Suprapubic skin (tissue), 4 donors: Measurements from ENCODE around the gene CRB2. TPM values are rescaled to one million over a fixed set of nuclear protein-coding genes. Genes with fewer than 3 reads are reported as not detected.

Experiments
- DNase-seq, 2 donors: peaks; one replicate each; pipeline ENCODE4 v3.0.0-alpha.2; 2019; ENCODE audit warnings: low spot score in 2 of 2
- H3K27ac ChIP-seq: fragments of 200-600 bp; sonication (generic); one replicate; pipeline ENCODE4 v1.5.1; 2019
- H3K27me3 ChIP-seq: fragments of 200-600 bp; sonication (generic); one replicate; pipeline ENCODE4 v1.5.1; 2019
- H3K36me3 ChIP-seq: fragments of 200-600 bp; sonication (generic); one replicate; pipeline ENCODE4 v1.5.1; 2019
- H3K4me1 ChIP-seq: fragments of 200-600 bp; sonication (generic); one replicate; pipeline ENCODE4 v1.5.1; 2019
- H3K4me3 ChIP-seq: fragments of 200-600 bp; sonication (generic); one replicate; pipeline ENCODE4 v1.5.1; 2019; ENCODE audit warnings: mild to moderate bottlenecking
- H3K9me3 ChIP-seq: fragments of 200-600 bp; sonication (generic); one replicate; pipeline ENCODE4 v1.5.1; 2019
- EP300 ChIP-seq: sonication (generic); formaldehyde crosslinking; IDR thresholded peaks from one replicate; pipeline ENCODE4 v1.6.1; 2017; ENCODE audit warnings: antibody characterized with exemption
- POLR2A ChIP-seq, 2 donors: fragments of 450-650 bp; IDR thresholded peaks; one replicate each; pipeline ENCODE4 v1.6.1; 2017; ENCODE audit warnings: antibody characterized with exemption in 2 of 2, mild to moderate bottlenecking in 2 of 2, moderate library complexity in 2 of 2
- POLR2AphosphoS5 ChIP-seq, 3 donors: sonication (generic); formaldehyde crosslinking; IDR thresholded peaks; one replicate each; pipeline ENCODE4 v1.6.1; 2017; ENCODE audit warnings: antibody characterized with exemption in 3 of 3
- WGBS: methylation state at CpG from one replicate; pipeline ENCODE4 v1.1.5; 2018; 5-methylcytosine and 5-hydroxymethylcytosine counted together
- total RNA-seq, 4 donors: library from RNA; depleted of rRNA; stranded (reverse); fragments of >200 nt; gene quantifications; one replicate each; pipeline ENCODE4 v1.1.0, GENCODE V29; 2016
- TF ChIP-seq, protein P1 (sequence below), 2 donors: fragments of 200-600 bp in 1 of 2; fragments of 450-650 bp in 1 of 2; sonication (generic) in 1 of 2; IDR thresholded peaks; one replicate each; pipeline ENCODE4 v1.5.1; 2016 to 2019; ENCODE audit warnings: antibody characterized with exemption in 2 of 2, mild to moderate bottlenecking in 1 of 2, moderate library complexity in 1 of 2

Gene CRB2
- total RNA-seq, 4 donors from 2014 or later, result not detected

DNA sequence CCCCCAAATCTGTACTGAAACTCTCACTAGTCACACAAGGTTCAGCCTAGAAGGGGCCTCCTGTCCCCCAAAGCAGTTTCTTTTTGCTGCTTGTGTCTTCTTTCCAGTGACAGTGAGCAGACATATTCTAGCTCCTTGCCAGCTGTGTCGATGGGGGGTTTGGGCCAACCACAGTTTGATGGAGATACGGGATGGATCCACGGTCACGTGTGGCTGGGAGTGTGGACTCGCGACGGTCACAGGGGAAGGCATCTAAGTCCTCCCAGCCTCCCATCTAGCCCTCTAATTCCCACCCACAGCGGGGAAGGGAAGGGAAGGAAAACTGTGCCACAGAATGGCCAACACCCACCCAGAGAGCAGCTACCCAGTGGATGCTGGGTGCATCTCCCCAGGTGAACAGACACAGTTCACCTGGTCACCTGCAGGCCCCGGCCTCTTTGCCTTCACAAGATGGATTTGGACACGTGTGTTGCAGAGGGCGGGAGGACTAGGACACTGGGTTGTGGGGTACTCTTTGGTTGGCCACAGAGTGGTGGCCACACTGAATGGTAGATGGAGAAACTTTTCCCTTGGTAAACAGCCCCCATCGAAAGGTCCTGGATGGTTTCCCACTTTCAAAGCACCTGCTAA, 54.4 kb downstream of the CRB2 start:
- H3K9me3 ChIP-seq, result no peaks in the 10 kb centered on the region
- no peak overlapping the region for H3K27ac ChIP-seq
- H3K36me3 ChIP-seq, result no peaks in the 10 kb centered on the region
- peaks cover 3% of the 10 kb centered on the region for H3K4me1 ChIP-seq
- no peaks in the 10 kb centered on the region for H3K27me3 ChIP-seq
- no peak for TF ChIP-seq EP300
- no peak for TF ChIP-seq POLR2A (IDR thresholded peaks at IDR 0.05)
- TF ChIP-seq, protein P1, sequence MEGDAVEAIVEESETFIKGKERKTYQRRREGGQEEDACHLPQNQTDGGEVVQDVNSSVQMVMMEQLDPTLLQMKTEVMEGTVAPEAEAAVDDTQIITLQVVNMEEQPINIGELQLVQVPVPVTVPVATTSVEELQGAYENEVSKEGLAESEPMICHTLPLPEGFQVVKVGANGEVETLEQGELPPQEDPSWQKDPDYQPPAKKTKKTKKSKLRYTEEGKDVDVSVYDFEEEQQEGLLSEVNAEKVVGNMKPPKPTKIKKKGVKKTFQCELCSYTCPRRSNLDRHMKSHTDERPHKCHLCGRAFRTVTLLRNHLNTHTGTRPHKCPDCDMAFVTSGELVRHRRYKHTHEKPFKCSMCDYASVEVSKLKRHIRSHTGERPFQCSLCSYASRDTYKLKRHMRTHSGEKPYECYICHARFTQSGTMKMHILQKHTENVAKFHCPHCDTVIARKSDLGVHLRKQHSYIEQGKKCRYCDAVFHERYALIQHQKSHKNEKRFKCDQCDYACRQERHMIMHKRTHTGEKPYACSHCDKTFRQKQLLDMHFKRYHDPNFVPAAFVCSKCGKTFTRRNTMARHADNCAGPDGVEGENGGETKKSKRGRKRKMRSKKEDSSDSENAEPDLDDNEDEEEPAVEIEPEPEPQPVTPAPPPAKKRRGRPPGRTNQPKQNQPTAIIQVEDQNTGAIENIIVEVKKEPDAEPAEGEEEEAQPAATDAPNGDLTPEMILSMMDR (IDR thresholded peaks at IDR 0.05), result no peak
- TF ChIP-seq POLR2AphosphoS5 (IDR thresholded peaks at IDR 0.05), result no peak
- no peak for DNase-seq
- 94% methylated on average over 11 of the region's 12 CpGs for WGBS
- no peak overlapping the region for H3K4me3 ChIP-seq

DNA sequence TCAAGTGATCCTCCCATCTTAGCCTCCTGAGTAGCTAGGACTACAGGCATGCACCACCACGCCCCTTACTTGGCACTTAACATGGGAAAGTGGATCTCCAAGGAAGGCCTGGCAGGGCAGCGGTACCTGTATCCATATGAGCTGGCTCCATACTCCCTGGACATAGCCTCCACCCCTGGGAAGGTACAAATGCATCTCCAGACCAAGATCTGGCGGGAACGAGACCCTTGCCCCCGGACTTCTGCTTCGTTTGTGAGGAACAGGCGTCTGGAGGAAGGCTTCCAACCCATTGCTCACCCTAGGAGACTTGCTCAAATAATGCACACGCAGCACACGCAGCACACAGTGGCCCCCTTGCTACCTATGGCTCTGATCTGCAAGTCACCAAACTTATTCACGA, 55.2 kb downstream of the CRB2 start:
- WGBS, result 98% methylated on average over 10 of the region's 10 CpGs
- no peaks in the 10 kb centered on the region for H3K9me3 ChIP-seq
- no peaks in the 10 kb centered on the region for H3K36me3 ChIP-seq
- H3K27me3 ChIP-seq, result no peaks in the 10 kb centered on the region
- no peak overlapping the region for H3K4me3 ChIP-seq
- no peak overlapping the region for H3K27ac ChIP-seq
- TF ChIP-seq, protein P1 (IDR thresholded peaks at IDR 0.05), result no peak
- TF ChIP-seq POLR2A (IDR thresholded peaks at IDR 0.05) (no peak), EP300 (no peak), POLR2AphosphoS5 (IDR thresholded peaks at IDR 0.05) (no peak)
- DNase-seq, result no peak
- H3K4me1 ChIP-seq, result peaks cover 3% of the 10 kb centered on the region

GRCh38 chr9:123411636-123412035, 55.6 kb downstream of the CRB2 start:
- WGBS, result 94% methylated on average over 11 of the region's 11 CpGs
- DNase-seq, result no peak
- TF ChIP-seq POLR2A (IDR thresholded peaks at IDR 0.05), result no peak
- TF ChIP-seq POLR2AphosphoS5 (IDR thresholded peaks at IDR 0.05), result no peak
- TF ChIP-seq, protein P1 (IDR thresholded peaks at IDR 0.05), result no peak
- TF ChIP-seq EP300, result no peak
- Histone ChIP-seq H3K9me3 (no peaks in the 10 kb centered on the region), H3K36me3 (peaks cover 3% of the 10 kb centered on the region), H3K27ac (no peak overlapping the region), H3K4me3 (no peak overlapping the region), H3K4me1 (peaks cover 3% of the 10 kb centered on the region), H3K27me3 (no peaks in the 10 kb centered on the region)

DNA sequence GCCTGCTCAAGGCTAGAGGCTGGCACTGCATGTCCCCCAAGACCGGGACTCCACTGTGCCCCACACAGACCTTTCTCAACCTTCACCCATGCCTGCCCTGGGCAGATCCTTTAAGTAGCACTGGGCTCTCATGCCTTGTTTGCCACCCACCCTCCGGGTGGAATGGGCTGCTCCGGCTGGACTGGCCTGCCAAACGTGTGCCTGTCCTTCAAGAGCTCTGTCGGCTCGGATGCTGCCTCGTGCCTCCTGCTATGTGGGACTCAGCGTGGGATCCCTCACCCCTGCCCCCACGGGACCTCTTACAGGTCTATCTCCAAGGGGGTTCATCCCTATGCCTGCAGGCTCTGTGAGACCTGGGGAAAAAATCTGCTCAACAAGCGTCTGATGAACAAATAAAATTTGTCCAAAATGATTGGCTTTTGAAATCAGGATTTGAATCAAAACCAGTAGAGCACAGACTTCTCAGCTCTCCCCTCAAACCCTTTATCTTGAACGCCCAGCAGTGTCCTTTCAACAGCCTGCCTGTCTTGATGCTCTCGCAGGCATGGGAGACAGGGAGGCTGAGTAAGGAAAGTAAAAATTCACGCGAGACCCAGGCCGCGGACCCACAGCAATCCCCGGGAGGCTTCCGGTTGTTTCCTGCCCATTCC, 56.3 kb downstream of the CRB2 start:
- Histone ChIP-seq H3K9me3 (no peaks in the 10 kb centered on the region), H3K27ac (no peak overlapping the region), H3K27me3 (no peaks in the 10 kb centered on the region), H3K36me3 (peaks cover 3% of the 10 kb centered on the region), H3K4me1 (peaks cover 3% of the 10 kb centered on the region), H3K4me3 (no peak overlapping the region)
- DNase-seq, result no peak
- TF ChIP-seq POLR2AphosphoS5 (IDR thresholded peaks at IDR 0.05), result no peak
- TF ChIP-seq EP300, result no peak
- TF ChIP-seq, protein P1 (IDR thresholded peaks at IDR 0.05), result no peak
- no peak for TF ChIP-seq POLR2A (IDR thresholded peaks at IDR 0.05)
- 92% methylated on average over 18 of the region's 18 CpGs for WGBS

- Histone ChIP-seq H3K36me3 (peaks cover 3% of the 10 kb centered on the region), H3K4me3 (no peak overlapping the region), H3K4me1 (peaks cover 3% of the 10 kb centered on the region), H3K27ac (no peak overlapping the region), H3K27me3 (no peaks in the 10 kb centered on the region), H3K9me3 (no peaks in the 10 kb centered on the region)
- TF ChIP-seq POLR2AphosphoS5 (IDR thresholded peaks at IDR 0.05) (no peak), EP300 (no peak), POLR2A (IDR thresholded peaks at IDR 0.05) (no peak)
- TF ChIP-seq, protein P1 (IDR thresholded peaks at IDR 0.05), result no peak
- 92% methylated on average over 7 of the region's 7 CpGs for WGBS
- DNase-seq, result no peak
Measured at GRCh38 chr9:123414204-123414603, 58.2 kb downstream of the CRB2 start.
